ENCODE measurements around the gene SLC9A9. TPM values are rescaled to one million over a fixed set of nuclear protein-coding genes. Genes with fewer than 3 reads are reported as not detected.
"Not testable (repeated sequence)": the region's sequence is repeated elsewhere in the genome, so short reads cannot be mapped to it uniquely, and the experiment has no call there.

Gene SLC9A9
- total RNA-seq, 1 donor from 2014 or later: 35.2 TPM

DNA sequence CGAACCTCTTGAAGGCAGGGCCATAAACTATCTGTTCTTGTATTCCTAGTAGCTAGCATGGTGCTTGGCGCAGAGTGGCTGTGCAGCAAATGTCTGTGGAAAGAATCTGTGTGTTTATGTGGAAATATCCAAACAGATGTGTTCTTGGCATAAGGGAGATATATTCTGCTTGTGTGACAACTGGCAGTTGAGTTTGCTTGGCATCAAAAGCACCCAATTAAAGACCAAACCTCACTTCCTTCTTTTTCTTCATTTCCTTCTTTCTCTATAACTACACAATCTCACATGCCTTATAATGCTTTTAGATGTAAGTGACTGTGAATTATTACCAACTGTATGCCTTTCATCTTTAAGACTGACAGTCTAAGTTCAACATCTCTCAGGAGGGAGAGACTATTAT lies 296.5 kb downstream of the SLC9A9 start:
- DNase-seq: no peak

DNA sequence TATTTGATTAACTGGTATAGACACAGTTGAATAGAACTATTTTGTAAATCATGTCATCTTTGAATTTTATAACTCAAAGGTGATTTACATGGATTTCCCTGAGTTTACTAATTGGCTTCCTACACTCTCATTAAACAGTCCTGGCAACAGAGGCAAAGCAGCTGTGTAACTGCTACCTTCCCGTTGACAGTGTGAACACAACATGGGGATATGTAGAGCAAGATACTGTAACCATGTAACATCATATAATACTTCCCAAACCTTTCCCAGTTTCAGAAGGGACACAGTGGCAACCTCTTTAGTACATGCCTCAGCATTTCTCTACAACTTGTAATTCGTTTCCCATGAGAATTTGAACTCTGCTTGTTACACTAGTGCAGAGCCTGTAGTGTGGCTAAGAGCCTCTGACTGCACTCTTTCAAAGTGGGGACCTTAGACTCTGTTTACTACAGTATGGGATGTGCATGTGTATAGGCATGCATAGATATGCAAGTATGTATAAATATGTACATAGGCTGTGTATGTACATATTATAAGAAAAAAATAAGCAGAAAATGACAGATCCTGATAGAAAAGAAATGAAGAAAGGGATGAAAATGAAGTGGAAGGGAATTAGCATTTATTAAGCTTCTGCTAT lies 299.3 kb downstream of the SLC9A9 start:
- DNase-seq: no peak

DNA sequence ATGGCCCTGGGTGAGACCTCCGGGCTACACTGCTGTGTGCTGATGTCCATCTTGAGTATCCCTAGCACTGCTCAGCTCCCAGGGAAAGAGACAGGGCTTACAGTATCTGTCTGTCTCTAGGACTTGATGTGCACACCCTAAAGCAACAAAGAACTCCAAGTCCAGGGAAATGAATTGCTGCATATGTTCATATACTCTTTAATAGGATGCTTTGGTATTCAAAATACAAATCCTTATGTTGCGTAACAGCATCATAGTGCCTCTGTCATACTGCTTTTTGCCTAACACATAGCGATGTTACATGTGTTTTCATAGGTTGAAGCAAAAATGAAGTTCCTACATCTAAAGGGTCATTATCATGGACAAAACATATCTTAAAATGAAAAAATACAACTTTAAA lies 299.9 kb downstream of the SLC9A9 start:
- DNase-seq: no peak

DNA sequence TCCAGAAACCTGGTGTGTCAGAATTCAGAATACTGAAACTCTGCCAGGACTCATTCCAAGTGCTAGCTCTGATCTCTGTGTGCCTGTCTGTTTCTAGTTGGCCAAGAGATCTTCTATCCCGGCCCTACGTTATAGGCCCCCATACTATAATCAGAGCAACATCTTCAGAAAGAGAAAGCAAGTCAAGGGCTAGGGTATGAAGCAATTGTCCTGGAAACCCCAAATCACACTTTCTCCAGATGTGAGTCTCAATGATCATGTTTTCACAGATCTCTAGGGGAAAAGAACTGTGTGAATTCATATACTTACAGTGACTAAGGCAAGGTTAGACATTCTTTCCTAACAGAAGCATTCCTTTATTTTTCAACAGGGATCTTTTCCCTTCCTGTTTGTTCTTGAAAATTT lies 309.7 kb downstream of the SLC9A9 start:
- DNase-seq: peak; percentile 64

DNA sequence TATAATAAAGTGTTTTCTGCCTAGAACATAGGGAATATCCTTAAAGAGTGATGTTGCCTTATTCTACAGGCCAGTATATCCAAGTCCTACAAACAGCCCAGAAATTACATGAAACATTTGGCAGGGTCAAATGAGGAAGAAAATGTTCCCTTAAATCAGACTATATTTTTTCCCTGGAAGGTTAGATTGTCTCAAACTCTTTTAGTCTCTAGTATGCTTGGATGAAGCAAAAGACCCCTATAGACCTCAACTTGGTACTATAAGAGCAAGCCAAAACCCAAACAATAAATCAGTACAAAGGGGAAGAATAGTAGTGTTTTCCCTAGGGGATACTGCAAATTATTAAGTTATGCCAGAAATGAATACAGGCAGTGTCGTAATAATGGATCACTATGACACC lies 310.2 kb downstream of the SLC9A9 start:
- no peak for DNase-seq

DNA sequence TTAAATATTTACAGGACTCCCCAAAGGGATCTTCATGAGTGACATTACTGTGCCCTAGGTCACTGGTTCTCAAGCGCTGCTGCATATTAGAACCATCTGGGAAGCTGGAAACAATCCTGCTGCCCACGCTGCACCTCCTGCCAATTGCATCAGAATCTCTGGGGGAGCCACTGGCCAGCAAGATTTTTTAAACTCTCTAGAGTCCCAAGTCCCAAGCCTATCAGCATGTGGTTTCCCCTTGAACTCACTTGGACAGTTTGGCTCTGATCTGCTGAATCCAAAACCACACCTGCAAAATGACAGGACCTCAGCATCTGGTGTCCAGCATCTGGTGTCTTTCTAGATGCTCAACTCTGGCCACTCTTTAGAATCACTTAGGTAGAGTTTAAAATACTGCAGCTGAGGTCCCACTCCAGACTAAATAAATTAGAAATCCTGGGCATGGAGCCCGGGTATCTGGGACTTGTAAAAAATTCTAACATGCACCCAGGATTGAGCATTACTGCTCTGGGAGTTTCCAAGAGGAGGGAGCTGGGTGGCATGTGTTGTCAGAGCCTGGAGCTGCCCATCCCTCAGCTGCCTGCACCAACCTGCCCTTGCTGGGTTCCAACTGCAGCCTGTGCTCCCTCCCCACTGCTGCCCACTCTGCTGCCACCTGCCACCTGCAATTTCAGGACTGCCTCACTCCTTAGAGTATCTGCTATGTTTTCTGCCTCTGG lies 311.3 kb downstream of the SLC9A9 start:
- DNase-seq: no peak

DNA sequence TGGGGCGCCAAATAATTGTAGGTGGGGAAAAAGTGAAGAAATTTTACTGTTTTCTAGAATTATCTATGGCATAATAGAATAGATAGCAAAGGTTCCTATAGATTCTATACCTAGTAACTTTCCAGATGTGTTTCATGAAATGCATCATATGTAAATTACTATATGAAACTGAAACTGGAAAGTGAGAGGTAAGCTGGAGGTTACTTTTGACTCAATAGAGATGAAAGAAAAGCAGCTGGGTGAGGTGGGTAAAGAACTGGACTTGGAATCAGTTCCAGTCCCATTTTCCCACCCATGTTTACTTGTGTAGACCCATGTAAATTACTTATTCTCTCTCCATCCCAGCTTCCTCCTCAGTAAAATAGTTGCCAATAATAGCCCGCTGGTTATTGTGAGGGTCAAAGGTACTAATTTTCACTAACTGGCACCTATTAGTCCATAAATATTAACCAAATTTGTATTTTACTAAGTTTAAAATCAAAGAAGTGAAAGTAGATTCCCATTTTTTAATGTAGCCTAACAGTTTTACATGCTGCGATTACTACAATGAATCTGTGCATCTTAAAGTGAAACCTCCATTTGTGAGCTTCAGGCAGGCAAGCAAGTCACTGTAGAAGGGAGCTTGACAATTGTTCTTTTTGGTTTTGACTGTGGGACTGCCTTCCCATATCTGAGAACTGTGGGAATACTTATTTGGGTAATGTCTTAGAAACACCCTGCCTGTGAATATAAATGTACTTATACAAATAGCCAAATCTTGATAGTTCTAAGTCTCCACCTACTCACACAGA lies 312.1 kb downstream of the SLC9A9 start:
- DNase-seq: no peak

DNA sequence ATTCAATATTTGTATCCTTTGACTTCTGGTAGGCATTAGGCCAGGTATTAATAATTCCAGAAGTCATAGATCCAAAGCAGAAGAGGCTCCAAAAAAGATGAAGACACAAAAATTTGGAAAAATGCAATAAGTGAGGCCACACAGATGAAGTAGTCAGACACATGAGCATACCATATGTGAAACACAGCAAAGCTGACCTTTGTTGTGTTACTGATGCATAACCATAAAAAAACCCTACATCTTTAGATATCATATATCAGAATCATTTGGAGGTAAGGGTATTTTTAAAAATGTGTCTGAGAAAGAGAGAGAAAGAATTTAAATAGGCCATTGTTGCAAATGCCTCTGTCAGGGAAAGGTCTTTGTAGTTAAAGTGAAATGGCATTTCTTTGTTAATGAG lies 314.9 kb downstream of the SLC9A9 start:
- DNase-seq: no peak

DNA sequence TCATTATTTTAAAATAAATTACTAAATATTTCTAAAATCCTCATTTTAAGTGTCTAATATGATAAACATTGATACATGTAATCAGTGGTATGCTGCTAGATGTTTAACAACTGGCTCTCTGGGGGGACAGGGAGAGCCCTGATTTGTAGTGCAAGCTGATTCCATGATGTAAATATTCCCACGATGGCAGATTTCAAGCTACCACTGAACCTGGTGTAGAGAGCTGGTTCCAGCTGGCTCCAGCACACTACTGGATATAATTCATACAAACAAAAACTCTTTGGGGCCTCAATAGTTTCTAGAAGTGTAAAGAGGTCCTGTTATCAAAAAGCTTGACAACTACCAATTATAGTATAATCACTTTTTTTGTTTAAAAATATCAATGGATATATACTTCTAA lies 316.2 kb downstream of the SLC9A9 start:
- no peak for DNase-seq

DNA sequence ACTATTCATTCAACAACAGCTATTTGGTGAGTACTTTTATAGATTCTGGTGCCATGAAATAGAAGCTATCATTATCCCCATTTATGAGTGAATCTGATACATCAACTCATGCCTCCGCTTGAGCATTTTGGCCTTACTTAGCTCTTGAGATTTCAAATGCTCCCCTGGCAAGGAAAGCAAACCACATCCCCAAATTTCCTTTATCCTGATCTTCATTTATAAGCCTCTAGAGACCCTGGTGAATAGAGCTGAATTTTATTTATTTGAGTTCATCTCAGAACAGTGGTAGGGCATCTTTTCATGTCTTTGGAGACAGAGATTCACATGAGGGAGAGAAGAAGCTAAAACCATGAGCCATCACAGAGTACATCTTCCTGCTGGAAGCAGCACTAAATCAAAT lies 317.2 kb downstream of the SLC9A9 start:
- no peak for DNase-seq

DNA sequence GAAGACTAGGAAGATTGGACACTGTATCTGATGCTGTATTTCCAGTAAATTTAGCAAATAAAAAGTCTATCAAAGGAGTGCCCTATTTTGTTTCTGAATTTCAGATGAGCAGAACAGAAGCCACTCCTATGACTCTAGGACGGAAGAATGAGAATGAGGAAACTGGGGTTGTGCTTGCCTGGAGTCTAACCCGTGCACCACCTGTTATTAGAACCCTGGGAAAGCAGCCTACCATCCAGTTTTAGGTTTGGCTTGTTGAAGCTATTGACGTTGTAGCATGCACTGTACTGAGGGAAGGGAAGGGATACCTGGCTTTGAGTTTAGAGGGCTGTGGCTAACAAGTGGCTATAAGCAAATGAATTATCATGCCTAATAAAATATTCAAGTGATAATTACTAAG lies 318.5 kb downstream of the SLC9A9 start:
- no peak for DNase-seq

DNA sequence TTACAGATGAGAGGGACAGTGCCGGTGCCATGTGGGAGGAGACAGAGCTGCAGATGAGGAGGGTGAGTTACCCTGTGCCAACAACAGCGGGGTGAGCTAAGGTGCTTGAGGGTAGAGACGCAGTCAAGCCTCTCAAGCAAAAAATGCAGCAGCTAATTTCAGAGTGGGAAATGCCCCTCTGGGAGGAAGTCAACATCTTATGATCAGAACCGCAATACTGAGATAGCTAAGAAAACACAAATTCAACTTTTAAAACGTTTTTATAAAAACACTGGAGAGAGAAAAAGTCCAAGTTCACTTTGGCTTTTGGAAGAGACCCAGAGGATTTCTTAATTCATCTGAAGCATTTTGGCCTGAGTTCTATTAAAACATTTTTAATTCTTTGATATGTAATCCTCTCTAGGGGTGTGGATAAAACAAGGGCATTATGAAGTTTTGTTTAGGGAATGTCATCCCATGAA lies 319.2 kb downstream of the SLC9A9 start:
- DNase-seq: no peak

DNA sequence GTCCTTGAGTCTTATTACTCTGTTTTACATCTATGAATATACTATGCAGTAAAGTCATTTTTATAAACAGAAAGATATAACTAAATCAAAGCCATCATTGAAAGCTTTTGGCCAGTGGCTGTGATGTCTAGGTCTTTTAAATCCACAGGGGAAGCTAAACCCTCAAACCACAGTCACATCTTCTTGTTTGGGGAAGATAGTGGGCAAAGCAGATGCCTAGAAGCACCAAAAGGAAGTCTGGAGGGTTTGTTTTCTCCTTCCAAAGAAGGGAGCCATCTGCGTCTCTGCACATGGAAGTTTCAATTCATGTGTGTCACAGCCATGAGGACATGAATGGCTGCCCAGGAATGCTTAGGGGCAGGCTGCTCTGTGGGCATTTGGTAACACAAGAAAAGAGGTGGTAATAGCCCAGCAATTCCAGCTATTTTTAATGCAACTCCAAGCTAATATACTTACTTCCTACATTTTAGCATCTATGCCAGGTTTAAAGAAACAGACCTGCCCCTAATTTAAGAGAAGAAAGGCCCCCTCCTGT lies 322.2 kb downstream of the SLC9A9 start:
- no peak for DNase-seq

DNA sequence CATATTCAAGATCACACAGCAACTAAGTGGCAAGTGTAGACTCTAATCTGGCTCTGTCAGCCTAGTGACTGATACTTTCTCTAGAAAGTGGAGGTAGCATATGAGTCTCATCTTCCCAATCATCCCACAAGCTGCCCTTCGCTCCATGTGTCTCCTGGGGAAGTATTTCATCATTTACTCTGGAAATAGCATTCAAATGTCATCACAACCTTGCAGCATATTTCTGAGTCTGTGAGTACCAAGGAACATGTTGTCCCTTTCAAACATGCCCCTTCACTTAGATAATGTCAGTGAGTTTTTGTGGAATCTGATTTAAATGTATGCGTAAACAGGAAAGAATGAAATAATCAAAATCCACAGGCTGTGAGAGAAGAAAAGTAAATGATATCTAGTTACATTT lies 322.9 kb downstream of the SLC9A9 start:
- no peak for DNase-seq

DNA sequence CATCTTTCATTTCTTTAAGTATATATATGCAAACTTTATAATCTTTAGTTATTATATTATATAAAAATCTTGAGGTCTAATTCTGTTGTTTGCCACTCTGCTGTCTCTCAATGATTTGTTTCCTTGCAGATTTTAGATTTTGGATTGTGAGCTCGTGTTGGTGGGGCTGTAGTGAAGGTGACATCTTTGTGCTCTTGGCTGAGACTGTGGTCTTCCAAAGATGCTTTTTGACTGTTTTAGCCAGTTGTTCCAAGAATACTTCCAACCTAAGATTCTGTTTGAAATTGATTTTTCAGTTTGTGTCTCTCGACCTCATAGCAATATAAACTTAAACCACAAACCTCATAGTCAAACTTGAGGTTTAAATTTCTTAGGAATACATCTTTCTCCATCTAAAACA lies 326.5 kb downstream of the SLC9A9 start:
- DNase-seq: no peak

DNA sequence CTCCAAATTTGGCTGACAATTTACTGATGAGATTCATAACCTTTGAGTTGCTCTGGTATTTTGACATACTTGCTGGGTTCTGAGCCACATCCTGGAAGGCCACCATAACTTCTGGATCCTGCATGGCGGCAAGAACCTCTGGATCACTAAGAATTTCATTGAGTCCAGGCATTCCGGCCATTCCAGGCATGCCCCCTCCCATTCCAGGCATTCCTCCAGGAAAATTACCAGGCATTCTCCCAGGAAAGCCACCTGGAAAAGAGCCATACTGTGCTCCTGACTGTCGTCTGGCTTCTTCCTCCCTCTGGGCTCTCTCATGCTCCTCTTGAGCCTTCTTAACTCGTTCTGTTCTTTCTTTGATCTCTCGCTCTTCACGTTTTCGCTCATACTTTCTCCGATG lies 331.1 kb downstream of the SLC9A9 start:
- not testable (repeated sequence) for DNase-seq

DNA sequence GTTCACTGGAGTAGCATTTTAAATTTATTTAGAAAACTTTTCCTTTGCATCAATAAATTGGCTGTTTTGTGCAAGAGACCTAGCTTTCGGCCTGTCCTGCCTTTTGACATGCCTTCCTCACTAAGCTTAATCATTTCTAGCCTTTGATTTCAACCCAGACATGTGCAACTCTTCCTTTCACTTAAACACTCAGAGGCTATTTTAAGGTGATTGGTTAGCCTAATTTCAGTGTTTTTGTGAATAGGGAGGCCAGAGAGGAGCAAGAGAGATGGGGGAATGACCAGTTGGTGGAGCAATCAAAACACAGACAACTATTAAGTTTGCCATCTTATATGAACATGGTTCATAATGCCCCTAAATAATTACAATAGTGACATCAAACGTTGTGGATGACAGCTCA lies 333.4 kb downstream of the SLC9A9 start:
- DNase-seq: no peak

DNA sequence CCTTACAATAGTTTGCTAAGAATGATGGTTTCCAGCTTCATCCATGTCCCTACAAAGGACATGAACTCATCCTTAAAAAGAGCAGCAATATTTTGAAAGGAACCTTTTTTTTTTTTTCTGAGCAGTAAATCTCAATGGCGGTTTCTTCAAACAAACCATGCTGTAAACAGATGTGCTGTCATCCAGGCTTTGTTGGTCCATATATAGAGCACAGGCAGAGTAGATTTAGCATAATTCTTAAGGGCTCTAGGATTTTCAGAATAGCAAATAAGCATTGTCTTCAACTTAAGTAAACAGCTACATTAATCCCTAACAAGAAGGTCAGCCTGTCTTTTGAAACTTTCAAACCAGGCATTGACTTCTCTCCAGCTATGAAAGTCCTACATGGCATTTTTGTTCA lies 334.2 kb downstream of the SLC9A9 start:
- DNase-seq: no peak

DNA sequence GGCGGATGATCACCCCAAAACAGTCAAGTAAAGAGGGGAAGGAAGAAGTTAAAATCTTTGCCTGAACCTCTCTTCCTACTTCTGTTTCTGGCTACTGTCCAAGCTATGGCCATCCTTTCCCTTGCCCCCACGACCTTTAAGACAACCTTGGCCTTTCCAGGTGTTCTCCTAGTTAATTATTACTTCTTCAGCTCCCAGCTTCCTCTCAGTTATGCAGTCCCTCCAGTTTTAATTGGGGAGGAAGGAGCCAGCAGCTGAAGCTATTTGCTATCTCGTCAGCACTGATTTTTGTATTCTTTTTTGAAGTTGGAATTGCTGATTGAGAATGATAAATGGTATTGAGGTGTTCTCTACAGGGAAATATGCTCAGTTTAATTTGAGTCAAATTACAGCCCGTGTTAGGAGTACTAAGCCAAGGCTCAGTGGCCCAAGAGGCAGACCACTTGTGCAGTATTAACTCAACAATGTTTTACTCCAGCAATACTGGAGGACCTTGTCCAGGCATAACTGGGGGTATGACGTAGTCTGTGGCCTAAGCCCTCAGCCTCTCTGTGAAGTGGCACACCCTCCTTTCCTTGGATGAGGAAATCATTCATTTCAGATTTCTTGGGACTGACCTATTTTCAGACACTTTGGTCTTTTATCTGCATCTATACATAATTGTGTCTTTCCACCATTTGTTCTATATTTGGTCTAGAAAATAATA lies 336.9 kb downstream of the SLC9A9 start:
- no peak for DNase-seq

DNA sequence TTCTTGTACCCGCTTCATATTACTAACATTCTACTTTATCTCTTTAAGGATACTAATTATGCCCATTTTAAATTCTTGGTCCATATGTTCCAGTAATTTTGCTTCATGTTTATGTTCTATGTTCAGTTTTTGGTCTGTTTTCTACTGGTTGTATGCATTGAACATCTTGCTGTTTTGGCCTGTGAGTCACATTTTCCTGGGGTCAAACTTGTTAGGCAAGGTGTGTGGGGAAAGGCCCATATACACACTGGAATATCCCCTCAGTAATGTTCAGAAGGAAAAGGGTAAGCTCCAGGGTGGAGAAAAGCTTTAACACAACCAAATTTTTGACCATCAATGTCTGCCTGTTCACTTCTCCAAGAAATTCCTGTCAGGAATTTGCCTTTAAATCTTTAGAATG lies 337.7 kb downstream of the SLC9A9 start:
- no peak for DNase-seq

DNA sequence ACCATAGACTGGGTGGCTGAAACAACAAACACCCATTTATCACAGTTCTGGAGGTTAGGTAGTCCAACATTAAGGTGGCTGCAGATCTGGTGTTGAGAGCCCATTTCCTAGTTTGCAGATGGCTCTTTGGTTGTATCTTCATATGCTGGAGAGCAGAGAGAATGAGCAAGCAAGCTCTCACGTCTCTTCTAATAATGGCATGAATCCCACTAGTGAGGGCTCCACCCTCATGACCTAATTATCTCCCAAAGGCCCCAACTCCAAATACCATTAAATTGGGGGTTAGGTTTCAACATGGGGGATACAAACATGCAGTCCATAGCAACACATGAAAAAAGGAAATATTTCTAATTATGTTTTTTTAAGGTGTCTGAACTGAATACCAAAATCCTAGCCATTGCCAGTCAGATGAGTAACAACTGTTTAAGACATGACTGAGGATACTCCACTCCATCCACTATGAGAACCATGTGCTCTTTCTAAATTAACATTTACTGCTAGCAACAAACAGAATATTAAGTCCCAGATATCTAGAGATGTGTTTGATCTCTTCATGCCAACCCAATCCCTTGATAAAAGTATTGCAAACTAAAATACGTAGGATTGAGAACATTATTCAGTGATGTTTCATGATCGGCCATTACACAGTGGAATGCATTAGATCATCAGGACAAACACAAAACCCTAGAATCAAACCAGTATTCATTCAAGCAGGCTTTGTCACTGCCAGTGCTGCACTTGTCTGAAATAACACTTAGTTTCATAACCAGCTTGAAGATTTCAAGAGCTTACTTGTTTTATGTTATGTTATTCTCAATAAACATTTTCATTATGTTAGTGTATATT lies 340.3 kb downstream of the SLC9A9 start:
- no peak for DNase-seq

DNA sequence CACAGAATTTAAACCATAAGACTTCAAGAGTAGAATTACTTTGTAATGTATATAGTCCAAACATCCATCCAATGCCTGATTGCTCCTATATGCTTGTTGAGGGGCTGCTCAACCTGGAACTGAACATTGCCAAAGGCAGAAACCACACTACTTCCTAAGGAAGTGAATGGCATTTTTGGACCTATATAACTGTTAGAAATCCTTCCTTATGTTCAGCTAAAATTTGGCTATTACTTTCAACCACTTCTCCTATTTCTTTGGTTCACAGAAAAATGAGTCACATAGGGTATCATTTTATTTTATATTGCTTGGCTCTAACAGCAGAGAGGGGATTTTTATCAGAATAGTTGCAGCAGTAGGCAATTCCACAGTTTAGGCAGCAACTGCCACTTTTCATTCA lies 342.1 kb downstream of the SLC9A9 start:
- no peak for DNase-seq
